Immature natural killer cell (primary cell): ENCODE measurements around the gene SEMA6B. TPM values are rescaled to one million over a fixed set of nuclear protein-coding genes. Genes with fewer than 3 reads are reported as not detected.
"Not testable (repeated sequence)": the region's sequence is repeated elsewhere in the genome, so short reads cannot be mapped to it uniquely, and the experiment has no call there.

Experiments
- DNase-seq, 3 donors: peaks; one replicate each; pipeline ENCODE4 v3.0.0; 2022; ENCODE audit warnings: mixed read lengths in 1 of 3
- H3K27ac Mint-ChIP-seq, 6 donors: one replicate each; pipeline ENCODE4 v1.8.0; 2020; ENCODE audit warnings: mixed read lengths in 6 of 6, mild to moderate bottlenecking in 5 of 6, inconsistent platforms in 4 of 6, moderate library complexity in 3 of 6
- H3K27me3 Mint-ChIP-seq, 3 donors: one replicate each; pipeline ENCODE4 v1.8.0; 2020 to 2021; ENCODE audit warnings: low read depth in 3 of 3, mild to moderate bottlenecking in 3 of 3, mixed read lengths in 3 of 3, moderate library complexity in 3 of 3, inconsistent platforms in 1 of 3
- H3K36me3 Mint-ChIP-seq, 3 donors: one replicate each; pipeline ENCODE4 v1.8.0; 2020; ENCODE audit warnings: mixed read lengths in 3 of 3, inconsistent platforms in 2 of 3, mild to moderate bottlenecking in 2 of 3
- H3K4me1 Mint-ChIP-seq, 2 donors: one replicate each; pipeline ENCODE4 v1.8.0; 2020; ENCODE audit warnings: inconsistent platforms in 2 of 2, mild to moderate bottlenecking in 2 of 2, mixed read lengths in 2 of 2, moderate library complexity in 1 of 2
- H3K4me3 Mint-ChIP-seq, 5 donors: one replicate each; pipeline ENCODE4 v1.8.0; 2020; ENCODE audit warnings: mild to moderate bottlenecking in 5 of 5, mixed read lengths in 5 of 5, inconsistent platforms in 3 of 5, moderate library complexity in 3 of 5
- H3K9me3 Mint-ChIP-seq, 6 donors: one replicate each; pipeline ENCODE4 v1.8.0; 2020; ENCODE audit warnings: mild to moderate bottlenecking in 6 of 6, mixed read lengths in 6 of 6, inconsistent platforms in 4 of 6, moderate library complexity in 3 of 6
- polyA plus RNA-seq, 3 donors: library from polyadenylated mRNA; unstranded; fragments of 300-500 nt; fragmentation: Illumina TruSeq; gene quantifications; one replicate each; pipeline ENCODE4 v1.2.3, GENCODE V29; 2021

SEMA6B gene
- polyA plus RNA-seq, 3 donors from 2014 or later = not detected

DNA sequence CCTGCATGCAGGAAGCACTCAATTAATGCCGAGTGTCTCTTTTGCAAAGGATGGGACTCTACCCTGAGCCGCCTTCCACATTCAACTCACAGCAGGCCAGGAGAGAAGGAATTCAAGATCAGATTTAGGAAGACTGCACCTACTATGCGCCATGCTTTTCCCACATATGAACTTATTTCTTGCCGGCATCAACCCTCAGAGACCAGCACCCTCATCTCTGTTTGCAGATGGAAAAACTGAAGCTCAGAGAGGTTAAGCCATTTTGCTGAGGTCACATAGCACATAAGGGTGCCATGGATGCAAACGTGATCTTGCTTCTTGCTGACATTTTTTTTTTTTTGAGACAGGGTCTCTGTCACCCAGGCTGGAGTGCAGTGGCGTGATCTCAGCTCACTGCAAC lies 14.2 kb upstream of the SEMA6B start:
- no peaks in the 10 kb centered on the region for H3K4me1 Mint-ChIP-seq
- H3K4me3 Mint-ChIP-seq = no peak overlapping the region
- no peaks in the 10 kb centered on the region for H3K9me3 Mint-ChIP-seq

GRCh38 chr19:4571305-4571917 lies 11.9 kb upstream of the SEMA6B start:
- DNase-seq = no peak
- Mint-ChIP-seq H3K4me3 (no peak overlapping the region), H3K36me3 (no peaks in the 10 kb centered on the region), H3K27ac (no peak overlapping the region), H3K4me1 (no peaks in the 10 kb centered on the region), H3K27me3 (peaks cover 4 to 10% (median 5%) of the 10 kb centered on the region in 3 donors), H3K9me3 (no peaks in the 10 kb centered on the region)

More for the DNA sequence above, 14.2 kb upstream of the SEMA6B start:
- Mint-ChIP-seq H3K27me3 (peaks cover 3 to 13% (median 5%) of the 10 kb centered on the region in 3 donors), H3K36me3 (no peaks in the 10 kb centered on the region), H3K27ac (no peak overlapping the region)
- DNase-seq = no peak

GRCh38 chr19:4570916-4571304 lies 11.4 kb upstream of the SEMA6B start:
- H3K27me3 Mint-ChIP-seq = peaks cover 3 to 10% (median 3%) of the 10 kb centered on the region in 3 donors
- H3K4me3 Mint-ChIP-seq = no peak overlapping the region
- DNase-seq = no peak
- H3K36me3 Mint-ChIP-seq = no peaks in the 10 kb centered on the region
- no peaks in the 10 kb centered on the region for H3K9me3 Mint-ChIP-seq
- no peaks in the 10 kb centered on the region for H3K4me1 Mint-ChIP-seq
- no peak overlapping the region for H3K27ac Mint-ChIP-seq

DNA sequence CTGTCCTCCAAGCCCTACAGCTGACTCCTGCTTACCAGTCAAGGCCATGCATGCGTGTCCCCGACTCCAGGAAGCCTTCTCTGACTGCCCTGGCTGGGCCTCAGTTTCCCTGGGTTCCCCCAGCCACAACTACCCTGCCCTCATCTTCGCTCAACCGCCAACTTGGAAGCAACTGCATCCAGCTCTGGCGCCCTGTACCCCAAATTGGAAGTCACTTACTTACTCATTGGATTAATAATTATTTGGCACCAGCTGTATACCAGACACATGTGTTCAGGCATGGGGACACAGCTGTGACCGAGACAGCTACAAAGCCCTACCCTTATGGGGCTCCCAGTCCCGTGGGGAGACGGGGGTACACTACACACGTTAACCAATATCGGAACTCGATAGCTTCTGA lies 10.9 kb upstream of the SEMA6B start:
- Mint-ChIP-seq H3K9me3 (no peaks in the 10 kb centered on the region), H3K4me1 (no peaks in the 10 kb centered on the region), H3K4me3 (no peak overlapping the region), H3K27me3 (peaks cover 2 to 10% (median 3%) of the 10 kb centered on the region in 3 donors), H3K36me3 (no peaks in the 10 kb centered on the region), H3K27ac (peak overlapping the region in 1 of 6 donors; percentile 36)
- DNase-seq = no peak

- no peak overlapping the region for H3K4me3 Mint-ChIP-seq
- peaks cover 2 to 6% (median 3%) of the 10 kb centered on the region in 3 donors for H3K27me3 Mint-ChIP-seq
- H3K27ac Mint-ChIP-seq = no peak overlapping the region
- no peaks in the 10 kb centered on the region for H3K4me1 Mint-ChIP-seq
- no peak for DNase-seq
- no peaks in the 10 kb centered on the region for H3K36me3 Mint-ChIP-seq
- H3K9me3 Mint-ChIP-seq = no peaks in the 10 kb centered on the region
Measured at GRCh38 chr19:4568886-4569285, 9.4 kb upstream of the SEMA6B start.

DNA sequence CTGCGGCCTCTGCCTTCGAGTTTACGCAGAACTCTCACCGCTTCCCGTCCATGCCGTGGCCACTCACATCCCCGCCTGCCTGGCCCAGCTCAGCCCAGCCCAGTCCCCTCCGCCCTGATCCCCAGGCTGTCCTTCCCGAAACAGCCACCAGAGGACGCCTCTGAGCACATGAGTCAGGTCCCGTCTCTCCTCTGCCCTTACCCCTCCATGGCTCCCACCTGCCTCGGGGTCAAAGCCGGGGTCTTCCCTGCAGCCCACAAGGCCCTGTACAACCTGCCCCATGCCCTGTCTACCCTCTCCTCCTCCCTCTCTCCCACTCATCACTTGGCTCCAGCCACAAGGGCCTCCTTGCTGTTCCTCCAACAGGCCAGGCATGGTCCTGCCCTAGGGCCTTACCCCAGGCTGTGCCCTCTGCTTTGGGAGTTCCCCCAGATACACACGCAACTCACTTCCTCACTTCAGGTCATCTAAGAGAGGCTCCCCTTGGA lies 8.1 kb upstream of the SEMA6B start:
- H3K36me3 Mint-ChIP-seq = no peaks in the 10 kb centered on the region
- H3K27me3 Mint-ChIP-seq = peaks cover 2 to 5% (median 3%) of the 10 kb centered on the region in 3 donors
- DNase-seq = peak; percentile 37 to 51 (median 37)
- H3K4me3 Mint-ChIP-seq = no peak overlapping the region
- no peak overlapping the region for H3K27ac Mint-ChIP-seq
- no peaks in the 10 kb centered on the region for H3K9me3 Mint-ChIP-seq
- no peaks in the 10 kb centered on the region for H3K4me1 Mint-ChIP-seq

GRCh38 chr19:4566402-4567051 lies 7.0 kb upstream of the SEMA6B start:
- H3K9me3 Mint-ChIP-seq = no peaks in the 10 kb centered on the region
- no peaks in the 10 kb centered on the region for H3K4me1 Mint-ChIP-seq
- no peak overlapping the region for H3K4me3 Mint-ChIP-seq
- no peaks in the 10 kb centered on the region for H3K36me3 Mint-ChIP-seq
- no peak overlapping the region for H3K27ac Mint-ChIP-seq
- H3K27me3 Mint-ChIP-seq = peaks cover 2 to 5% (median 3%) of the 10 kb centered on the region in 3 donors
- DNase-seq = no peak

- not testable (repeated sequence) for H3K36me3 Mint-ChIP-seq, H3K4me1 Mint-ChIP-seq, H3K9me3 Mint-ChIP-seq, H3K4me3 Mint-ChIP-seq, H3K27me3 Mint-ChIP-seq, DNase-seq, H3K27ac Mint-ChIP-seq
Measured at GRCh38 chr19:4563562-4563961, 4.1 kb upstream of the SEMA6B start.

GRCh38 chr19:4562085-4562484 lies 2.6 kb upstream of the SEMA6B start:
- not testable (repeated sequence) for H3K36me3 Mint-ChIP-seq, H3K4me1 Mint-ChIP-seq, DNase-seq, H3K9me3 Mint-ChIP-seq, H3K27me3 Mint-ChIP-seq, H3K4me3 Mint-ChIP-seq, H3K27ac Mint-ChIP-seq

- no peak overlapping the region for H3K27ac Mint-ChIP-seq
- peak in 2 of 3 donors; percentile 21 to 23 for DNase-seq
- no peaks in the 10 kb centered on the region for H3K4me1 Mint-ChIP-seq
- no peaks in the 10 kb centered on the region for H3K36me3 Mint-ChIP-seq
- peaks cover 0 to 6% (median 2%) of the 10 kb centered on the region in 3 donors for H3K27me3 Mint-ChIP-seq
- no peak overlapping the region for H3K4me3 Mint-ChIP-seq
- no peaks in the 10 kb centered on the region for H3K9me3 Mint-ChIP-seq
Measured at GRCh38 chr19:4557971-4558941, 1.2 kb downstream of the SEMA6B start.

DNA sequence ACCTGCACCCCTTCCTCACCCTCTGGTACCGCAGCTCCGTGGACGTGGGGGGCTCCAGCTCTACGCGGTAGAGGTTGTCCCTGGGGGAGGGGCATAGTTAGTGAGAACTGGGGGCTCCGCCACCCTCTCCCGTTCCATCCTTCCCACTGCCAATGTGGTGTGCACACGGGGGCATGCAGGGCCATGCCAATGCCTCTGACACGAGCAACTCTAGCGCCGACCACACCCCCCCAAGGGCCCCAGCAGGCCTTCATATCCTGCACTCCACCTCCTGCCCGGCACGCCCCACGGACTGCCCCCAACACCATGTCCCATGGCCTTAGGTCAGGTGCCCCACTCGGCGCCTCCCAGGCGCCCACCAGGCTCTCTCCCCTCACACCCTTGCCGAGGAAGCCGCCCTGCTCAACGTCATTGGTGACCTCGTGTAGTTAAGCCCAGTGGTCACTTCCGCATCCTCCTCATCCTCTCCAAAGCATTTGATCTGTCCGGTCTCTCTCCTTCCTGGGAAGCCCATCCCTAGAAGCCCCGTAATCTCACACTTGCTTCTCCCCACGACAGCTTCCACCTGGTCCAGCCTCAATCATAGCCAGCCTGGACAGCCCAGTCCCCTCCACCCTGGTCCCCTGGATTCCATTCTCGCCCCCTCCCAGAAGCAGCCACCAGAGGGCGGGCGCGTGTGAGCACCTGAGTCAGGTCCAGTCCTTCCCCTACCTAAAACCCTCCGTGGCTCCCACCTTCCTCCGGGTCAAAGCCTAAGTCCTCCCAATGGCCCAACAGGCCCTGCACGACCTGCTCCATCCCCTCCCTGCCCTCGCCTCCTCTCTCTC lies 2.1 kb downstream of the SEMA6B start:
- H3K4me1 Mint-ChIP-seq = no peaks in the 10 kb centered on the region
- H3K27ac Mint-ChIP-seq = no peak overlapping the region
- no peak overlapping the region for H3K4me3 Mint-ChIP-seq
- no peaks in the 10 kb centered on the region for H3K9me3 Mint-ChIP-seq
- H3K27me3 Mint-ChIP-seq = peaks cover 0 to 6% (median 2%) of the 10 kb centered on the region in 3 donors
- no peak for DNase-seq
- no peaks in the 10 kb centered on the region for H3K36me3 Mint-ChIP-seq

DNA sequence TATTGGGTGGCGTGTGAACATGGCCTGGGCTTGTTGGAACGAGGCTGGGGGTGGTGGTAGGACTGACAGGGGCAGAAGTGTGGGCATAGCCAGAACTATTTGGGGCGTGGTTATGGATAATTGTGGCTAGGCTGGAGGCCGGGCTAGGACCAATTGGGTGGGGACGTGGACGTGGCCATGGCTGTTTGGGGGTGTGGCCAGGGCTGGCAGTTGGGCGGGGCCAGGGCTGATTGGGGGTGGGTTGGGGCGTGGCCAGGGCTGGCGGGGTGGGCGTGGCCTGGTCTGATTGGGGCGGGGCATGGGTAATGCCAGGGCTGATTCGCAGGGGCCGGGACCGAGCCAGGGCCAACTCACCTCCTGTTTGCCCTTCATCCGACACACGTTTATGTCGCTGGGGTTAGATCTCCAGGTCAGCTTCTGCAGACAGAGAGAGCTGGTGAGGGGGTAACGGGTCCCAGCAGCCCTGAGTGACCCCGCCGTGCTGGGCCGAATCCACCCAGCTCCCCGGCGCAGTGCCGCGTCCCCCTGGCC lies 2.8 kb downstream of the SEMA6B start:
- Mint-ChIP-seq H3K9me3 (no peaks in the 10 kb centered on the region), H3K4me3 (no peak overlapping the region), H3K4me1 (no peaks in the 10 kb centered on the region), H3K27ac (no peak overlapping the region), H3K27me3 (peaks cover 0 to 7% (median 7%) of the 10 kb centered on the region in 3 donors), H3K36me3 (no peaks in the 10 kb centered on the region)
- DNase-seq = no peak
